ENCODE data around the gene IL16.
A peak's percentile ranks its signal among the peaks of the same experiment; 100 is the strongest.
"Not testable (repeated sequence)": the region's sequence is repeated elsewhere in the genome, so short reads cannot be mapped to it uniquely, and the experiment has no call there.

Gene IL16

GRCh38 chr15:81156324-81156723 lies 40.4 kb upstream of the IL16 start:
- ChIA-PET CTCF (interaction anchor here (0.6 to 8.2 kb wide), 14 partner anchors 8 to 389 kb away, joined by 3 to 107 read pairs (median 4); no protein-coding TSS in a partner anchor), POLR2A (interaction anchor here (1.0 kb wide), 2 partner anchors 110 to 156 kb away, joined by 3 to 8 read pairs; partner anchors contain the start of gene TLNRD1)
- TF ChIP-seq NFRKB (IDR thresholded peaks at IDR 0.05), result no peak
- TF ChIP-seq SP1 (IDR thresholded peaks at IDR 0.05), result no peak
- no peak for TF ChIP-seq TARDBP (IDR thresholded peaks at IDR 0.05)
- TF ChIP-seq CTBP1 (IDR thresholded peaks at IDR 0.05; ENCODE audit: borderline replicate concordance), result no peak
- TF ChIP-seq FOXK2 (IDR thresholded peaks at IDR 0.05), result no peak
- TF ChIP-seq FOXM1 (IDR thresholded peaks at IDR 0.05; ENCODE audit: borderline replicate concordance), result no peak
- no peak for TF ChIP-seq ZNF384 (IDR thresholded peaks at IDR 0.05)
- no peak for TF ChIP-seq FOXA1 (IDR thresholded peaks at IDR 0.05)
- no peak for TF ChIP-seq SUZ12 (IDR thresholded peaks at IDR 0.05)
- no peak for TF ChIP-seq ARNT (IDR thresholded peaks at IDR 0.05)
- TF ChIP-seq LEF1 (IDR thresholded peaks at IDR 0.05; ENCODE audit: borderline replicate concordance), result no peak
- DNase-seq (ENCODE audit: extremely low spot score), result no peak

GRCh38 chr15:81157195-81157938 lies 39.3 kb upstream of the IL16 start:
- POLR2A ChIA-PET, result no interaction called here
- TF ChIP-seq ARNT (IDR thresholded peaks at IDR 0.05) (no peak), LEF1 (IDR thresholded peaks at IDR 0.05; ENCODE audit: borderline replicate concordance) (no peak), FOXK2 (IDR thresholded peaks at IDR 0.05) (no peak), SP1 (IDR thresholded peaks at IDR 0.05) (no peak), BHLHE40 (IDR thresholded peaks at IDR 0.05; ENCODE audit: borderline replicate concordance) (no peak), CTBP1 (IDR thresholded peaks at IDR 0.05; ENCODE audit: borderline replicate concordance) (no peak), HDGF (IDR thresholded peaks at IDR 0.05; ENCODE audit: borderline replicate concordance) (no peak), NFRKB (IDR thresholded peaks at IDR 0.05) (no peak), ELF4 (IDR thresholded peaks at IDR 0.05) (no peak), L3MBTL2 (conservative IDR thresholded peaks at IDR 0.05) (no peak), PKNOX1 (IDR thresholded peaks at IDR 0.05) (no peak), ZNF384 (IDR thresholded peaks at IDR 0.05) (no peak), FOXM1 (IDR thresholded peaks at IDR 0.05; ENCODE audit: borderline replicate concordance) (no peak), SUZ12 (IDR thresholded peaks at IDR 0.05) (no peak)
- CTCF ChIA-PET, result interaction anchor here (1.5 to 8.2 kb wide), 2 partner anchors 44 to 108 kb away, joined by 6 to 107 read pairs; no protein-coding TSS in a partner anchor
- DNase-seq (ENCODE audit: extremely low spot score), result no peak

GRCh38 chr15:81157939-81158223 lies 38.8 kb upstream of the IL16 start:
- TF ChIP-seq CTBP1 (IDR thresholded peaks at IDR 0.05; ENCODE audit: borderline replicate concordance) (no peak), ELF4 (IDR thresholded peaks at IDR 0.05) (no peak), NFRKB (IDR thresholded peaks at IDR 0.05) (0 out of 2 replicates have a peak, but pooled peaks have one; percentile 24), ARNT (IDR thresholded peaks at IDR 0.05) (no peak), SUZ12 (IDR thresholded peaks at IDR 0.05) (no peak)
- DNase-seq (ENCODE audit: extremely low spot score), result no peak
- POLR2A ChIA-PET, result no interaction called here
- CTCF ChIA-PET, result interaction anchor here (8.2 kb wide), 1 partner anchor 108 kb away, joined by 107 read pairs; no protein-coding TSS in a partner anchor

- DNase-seq (ENCODE audit: extremely low spot score); POLR2A ChIA-PET: not testable (repeated sequence)
- CTCF ChIA-PET, result interaction anchor here (8.2 kb wide), 1 partner anchor 107 kb away, joined by 107 read pairs; no protein-coding TSS in a partner anchor
Measured at GRCh38 chr15:81158561-81158960, 38.1 kb upstream of the IL16 start.

- CTCF ChIA-PET, result interaction anchor here (1.2 kb wide), 1 partner anchor 105 kb away, joined by 12 read pairs; no protein-coding TSS in a partner anchor
- DNase-seq (ENCODE audit: extremely low spot score), result no peak
- TF ChIP-seq FOXM1 (IDR thresholded peaks at IDR 0.05; ENCODE audit: borderline replicate concordance), result no peak
- TF ChIP-seq BHLHE40 (IDR thresholded peaks at IDR 0.05; ENCODE audit: borderline replicate concordance), result no peak
- no peak for TF ChIP-seq CTBP1 (IDR thresholded peaks at IDR 0.05; ENCODE audit: borderline replicate concordance)
- TF ChIP-seq SP1 (IDR thresholded peaks at IDR 0.05), result no peak
- TF ChIP-seq ARNT (IDR thresholded peaks at IDR 0.05), result no peak
- no peak for TF ChIP-seq PKNOX1 (IDR thresholded peaks at IDR 0.05)
- TF ChIP-seq SUZ12 (IDR thresholded peaks at IDR 0.05), result no peak
- TF ChIP-seq TARDBP (IDR thresholded peaks at IDR 0.05), result no peak
- no peak for TF ChIP-seq ZNF384 (IDR thresholded peaks at IDR 0.05)
- no peak for TF ChIP-seq HDGF (IDR thresholded peaks at IDR 0.05; ENCODE audit: borderline replicate concordance)
- TF ChIP-seq FOXK2 (IDR thresholded peaks at IDR 0.05), result no peak
- POLR2A ChIA-PET, result no interaction called here
Measured at GRCh38 chr15:81160312-81161159, 36.1 kb upstream of the IL16 start.

GRCh38 chr15:81161160-81161673 lies 35.5 kb upstream of the IL16 start:
- DNase-seq (ENCODE audit: extremely low spot score), result no peak
- CTCF ChIA-PET, result interaction anchor here (1.2 kb wide), 1 partner anchor 105 kb away, joined by 12 read pairs; no protein-coding TSS in a partner anchor
- TF ChIP-seq SP1 (IDR thresholded peaks at IDR 0.05) (no peak), CTBP1 (IDR thresholded peaks at IDR 0.05; ENCODE audit: borderline replicate concordance) (no peak), SUZ12 (IDR thresholded peaks at IDR 0.05) (no peak), NFRKB (IDR thresholded peaks at IDR 0.05) (no peak), FOXK2 (IDR thresholded peaks at IDR 0.05) (no peak), HDGF (IDR thresholded peaks at IDR 0.05; ENCODE audit: borderline replicate concordance) (no peak), L3MBTL2 (conservative IDR thresholded peaks at IDR 0.05) (no peak), FOXA1 (IDR thresholded peaks at IDR 0.05) (no peak), ELF4 (IDR thresholded peaks at IDR 0.05) (no peak), LEF1 (IDR thresholded peaks at IDR 0.05; ENCODE audit: borderline replicate concordance) (no peak)
- POLR2A ChIA-PET, result no interaction called here
